Caco-2 (cell line): ENCODE results near the gene PCSK5. TPM values are rescaled to one million over a fixed set of nuclear protein-coding genes. Genes with fewer than 3 reads are reported as not detected.

Source experiments
- BruUV-seq: library from RNA; stranded (reverse); fragments of 400-500 nt; replicated peaks from 2 replicates; lab custom pipeline; 2021; lab: Mats Ljungman, UMichigan
- CTCF ChIA-PET: fragments of 300-600 bp; sonication (Branson Sonifier 250); formaldehyde crosslinking; loops from one replicate; lab custom pipeline; 2022; ENCODE audit warnings: antibody characterized with exemption; lab: Charles Lee
- POLR2A ChIA-PET: fragments of 300-600 bp; sonication (Branson Sonifier 250); formaldehyde crosslinking; loops from one replicate; lab custom pipeline; 2022; ENCODE audit warnings: antibody characterized with exemption; lab: Charles Lee
- DNase-seq, 2 experiments: peaks; one replicate each; pipeline versions ENCODE4 v3.0.0 to v3.0.0-alpha.2; 2020 to 2022
- H3K27me3 ChIP-seq: replicated peaks from 2 replicates; pipeline ENCODE4 v1.6.0; 2011; ENCODE audit warnings: low read length; ENCODE audit not compliant: control insufficient read depth, insufficient read depth
- H3K36me3 ChIP-seq: 2 replicates; pipeline ENCODE4 v1.5.1; 2011; ENCODE audit warnings: low read length; ENCODE audit not compliant: control insufficient read depth, insufficient read depth
- H3K4me1 ChIP-seq: fragments of 250-450 bp; sonication (Bioruptor Pico); 2 replicates; pipeline ENCODE4 v1.5.1; 2020; ENCODE audit warnings: mild to moderate bottlenecking
- H3K4me3 ChIP-seq: 2 replicates; pipeline ENCODE4 v1.5.1; 2011; ENCODE audit warnings: low read depth, mild to moderate bottlenecking, control low read depth, low read length
- H3K9me3 ChIP-seq: fragments of 250-450 bp; sonication (Bioruptor Pico); 2 replicates; pipeline ENCODE4 v1.5.1; 2020; ENCODE audit warnings: mild to moderate bottlenecking, moderate library complexity
- H3K27ac Mint-ChIP-seq: one replicate; pipeline ENCODE4 v1.8.0; 2022; ENCODE audit warnings: mixed read lengths; ENCODE audit not compliant: unreplicated experiment
- H3K27me3 Mint-ChIP-seq: one replicate; pipeline ENCODE4 v1.8.0; 2022; ENCODE audit warnings: mixed read lengths; ENCODE audit not compliant: insufficient read depth, unreplicated experiment
- H3K36me3 Mint-ChIP-seq: one replicate; pipeline ENCODE4 v1.8.0; 2022; ENCODE audit warnings: mild to moderate bottlenecking, mixed read lengths; ENCODE audit not compliant: insufficient read depth, unreplicated experiment
- H3K4me1 Mint-ChIP-seq: one replicate; pipeline ENCODE4 v1.8.0; 2022; ENCODE audit warnings: low read depth, mixed read lengths; ENCODE audit not compliant: unreplicated experiment
- H3K4me3 Mint-ChIP-seq: one replicate; pipeline ENCODE4 v1.8.0; 2022; ENCODE audit warnings: mild to moderate bottlenecking, moderate library complexity, mixed read lengths; ENCODE audit not compliant: unreplicated experiment
- H3K9me3 Mint-ChIP-seq: one replicate; pipeline ENCODE4 v1.8.0; 2022; ENCODE audit warnings: mixed read lengths; ENCODE audit not compliant: unreplicated experiment
- intact Hi-C: fragments of 100-400 bp; cut with micrococcal nuclease; formaldehyde crosslinking; loops from one replicate; pipeline ENCODE4 v1.10.0; 2022; ENCODE audit not compliant: unreplicated experiment
- total RNA-seq: library from RNA; stranded (reverse); gene quantifications from 2 replicates; pipeline ENCODE4 v1.2.3, GENCODE V29; 2022
- TF ChIP-seq, protein P1 (sequence below), 2 experiments: fragments of 200-600 bp in 1 of 2; IDR thresholded peaks; 1 replicate in 1 of 2; 2 replicates in 1 of 2; pipeline versions ENCODE4 v1.5.1 to v1.8.0; 2011 to 2022; ENCODE audit warnings: antibody characterized with exemption in 1 of 2, control low read depth in 1 of 2, inconsistent platforms in 1 of 2, low read depth in 1 of 2, low read length in 1 of 2, mild to moderate bottlenecking in 1 of 2, moderate library complexity in 1 of 2; ENCODE audit not compliant: insufficient read depth in 1 of 2, severe bottlenecking in 1 of 2, unreplicated experiment in 1 of 2

The PCSK5 gene
- total RNA-seq, 1 experiment from 2014 or later, result 10.9 TPM

DNA sequence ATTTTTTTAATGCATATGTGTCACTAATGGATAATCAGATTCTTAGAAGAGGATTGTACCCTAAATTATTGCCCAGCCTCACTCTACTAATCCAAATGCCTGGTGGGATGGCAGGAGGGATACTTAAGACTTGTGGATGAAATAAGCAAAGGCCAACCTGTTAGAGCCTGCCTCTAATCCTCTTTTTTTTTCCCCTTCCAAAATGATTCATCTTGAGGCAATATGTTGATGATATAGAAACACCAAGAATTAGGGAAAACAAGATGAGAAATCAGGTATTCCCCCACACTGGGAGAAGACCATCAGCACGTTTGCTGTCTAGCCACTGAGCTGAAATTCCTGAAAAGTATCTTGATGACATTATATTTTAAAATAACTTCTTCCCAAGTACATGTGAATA is 451.7 kb downstream of the PCSK5 start:
- H3K36me3 Mint-ChIP-seq, result no peaks in the 10 kb centered on the region
- POLR2A ChIA-PET, result no interaction called here
- TF ChIP-seq, protein P1, sequence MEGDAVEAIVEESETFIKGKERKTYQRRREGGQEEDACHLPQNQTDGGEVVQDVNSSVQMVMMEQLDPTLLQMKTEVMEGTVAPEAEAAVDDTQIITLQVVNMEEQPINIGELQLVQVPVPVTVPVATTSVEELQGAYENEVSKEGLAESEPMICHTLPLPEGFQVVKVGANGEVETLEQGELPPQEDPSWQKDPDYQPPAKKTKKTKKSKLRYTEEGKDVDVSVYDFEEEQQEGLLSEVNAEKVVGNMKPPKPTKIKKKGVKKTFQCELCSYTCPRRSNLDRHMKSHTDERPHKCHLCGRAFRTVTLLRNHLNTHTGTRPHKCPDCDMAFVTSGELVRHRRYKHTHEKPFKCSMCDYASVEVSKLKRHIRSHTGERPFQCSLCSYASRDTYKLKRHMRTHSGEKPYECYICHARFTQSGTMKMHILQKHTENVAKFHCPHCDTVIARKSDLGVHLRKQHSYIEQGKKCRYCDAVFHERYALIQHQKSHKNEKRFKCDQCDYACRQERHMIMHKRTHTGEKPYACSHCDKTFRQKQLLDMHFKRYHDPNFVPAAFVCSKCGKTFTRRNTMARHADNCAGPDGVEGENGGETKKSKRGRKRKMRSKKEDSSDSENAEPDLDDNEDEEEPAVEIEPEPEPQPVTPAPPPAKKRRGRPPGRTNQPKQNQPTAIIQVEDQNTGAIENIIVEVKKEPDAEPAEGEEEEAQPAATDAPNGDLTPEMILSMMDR (IDR thresholded peaks at IDR 0.05; ENCODE audit: insufficient read depth in 1 of 2, low read depth in 1 of 2, low read length in 1 of 2, severe bottlenecking in 1 of 2, unreplicated experiment in 1 of 2), result no peak

DNA sequence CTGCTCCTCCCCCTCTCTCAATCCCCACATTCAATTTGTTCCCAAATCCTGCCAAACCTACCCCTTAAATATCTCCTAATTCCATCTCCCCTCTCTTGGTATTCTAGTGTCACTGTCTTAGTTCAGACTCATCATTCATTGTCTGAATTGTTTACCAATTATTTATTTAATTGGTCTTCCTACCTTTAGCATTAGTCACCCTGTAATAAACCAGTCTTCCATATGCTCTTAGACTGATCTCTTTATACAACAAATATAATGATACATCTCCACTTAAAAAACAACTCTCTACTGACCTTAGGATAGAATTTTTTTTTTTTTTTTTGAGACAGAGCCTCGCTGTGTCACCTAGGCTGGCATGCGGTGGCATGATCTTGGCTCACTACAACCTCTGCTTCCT is 452.4 kb downstream of the PCSK5 start:
- Histone ChIP-seq H3K4me3 (no peak overlapping the region), H3K36me3 (no peaks in the 10 kb centered on the region), H3K27me3 (no peaks in the 10 kb centered on the region), H3K9me3 (no peaks in the 10 kb centered on the region), H3K4me1 (no peaks in the 10 kb centered on the region)
- POLR2A ChIA-PET, result no interaction called here
- intact Hi-C loops, result no loop called here
- CTCF ChIA-PET, result no interaction called here
- TF ChIP-seq, protein P1 (IDR thresholded peaks at IDR 0.05; ENCODE audit: insufficient read depth in 1 of 2, low read depth in 1 of 2, low read length in 1 of 2, severe bottlenecking in 1 of 2, unreplicated experiment in 1 of 2), result no peak
- no peak for DNase-seq
- Mint-ChIP-seq H3K36me3 (no peaks in the 10 kb centered on the region), H3K27me3 (no peaks in the 10 kb centered on the region), H3K27ac (no peak overlapping the region), H3K4me3 (no peak overlapping the region), H3K4me1 (peaks cover 6% of the 10 kb centered on the region), H3K9me3 (no peaks in the 10 kb centered on the region)
- BruUV-seq, result no TSS peak

More for the DNA sequence above, 451.7 kb downstream of the PCSK5 start:
- Histone ChIP-seq H3K27me3 (no peaks in the 10 kb centered on the region), H3K9me3 (no peaks in the 10 kb centered on the region), H3K36me3 (no peaks in the 10 kb centered on the region), H3K4me1 (no peaks in the 10 kb centered on the region), H3K4me3 (no peak overlapping the region)
- CTCF ChIA-PET, result no interaction called here
- intact Hi-C loops, result no loop called here
- no peak overlapping the region for H3K4me3 Mint-ChIP-seq
- H3K27me3 Mint-ChIP-seq, result no peaks in the 10 kb centered on the region
- DNase-seq, result no peak
- H3K4me1 Mint-ChIP-seq, result peaks cover 6% of the 10 kb centered on the region
- no peak overlapping the region for H3K27ac Mint-ChIP-seq
- no peaks in the 10 kb centered on the region for H3K9me3 Mint-ChIP-seq
- no TSS peak for BruUV-seq

DNA sequence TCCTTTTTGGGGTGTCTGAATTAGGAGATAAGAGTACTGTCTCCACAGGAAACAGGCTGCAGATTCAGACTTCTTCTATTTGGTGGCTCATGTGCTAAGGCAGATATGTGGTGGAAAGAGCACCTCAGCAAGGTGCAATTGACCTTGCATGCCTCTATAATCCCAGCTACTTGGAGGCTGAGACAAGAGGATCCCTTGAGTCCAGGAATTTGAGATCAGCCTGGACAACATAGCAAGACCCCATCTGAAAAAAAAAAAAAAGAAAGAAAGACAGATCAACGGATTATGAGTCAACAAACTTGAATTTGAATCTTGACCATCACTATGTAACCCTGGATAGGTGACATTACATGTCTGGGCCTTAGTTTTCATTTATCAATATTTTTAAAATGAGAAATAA is 459.4 kb downstream of the PCSK5 start:
- intact Hi-C loops, result no loop called here
- no peaks in the 10 kb centered on the region for H3K4me1 ChIP-seq
- Mint-ChIP-seq H3K36me3 (no peaks in the 10 kb centered on the region), H3K9me3 (no peaks in the 10 kb centered on the region), H3K4me3 (no peak overlapping the region), H3K4me1 (no peaks in the 10 kb centered on the region), H3K27me3 (no peaks in the 10 kb centered on the region), H3K27ac (no peak overlapping the region)
- DNase-seq, result no peak
- ChIA-PET POLR2A (no interaction called here), CTCF (no interaction called here)
- H3K9me3 ChIP-seq, result no peaks in the 10 kb centered on the region
- no peaks in the 10 kb centered on the region for H3K27me3 ChIP-seq
- no peak overlapping the region for H3K4me3 ChIP-seq
- BruUV-seq, result no TSS peak
- TF ChIP-seq, protein P1 (IDR thresholded peaks at IDR 0.05; ENCODE audit: insufficient read depth in 1 of 2, low read depth in 1 of 2, low read length in 1 of 2, severe bottlenecking in 1 of 2, unreplicated experiment in 1 of 2), result no peak
- H3K36me3 ChIP-seq, result no peaks in the 10 kb centered on the region
